SH-SY5Y (cell line): Measurements from ENCODE around the gene AGPAT3.

Experiments used
- GATA2 ChIP-seq: IDR thresholded peaks from 2 replicates; pipeline ENCODE4 v1.6.1; 2011; ENCODE audit warnings: mild to moderate bottlenecking, low read depth, low read length
- GATA3 ChIP-seq: IDR thresholded peaks from 2 replicates; pipeline ENCODE4 v1.6.1; 2011; ENCODE audit warnings: low read depth, mild to moderate bottlenecking, low read length, moderate library complexity

- TF ChIP-seq GATA3 (no peak), GATA2 (no peak)
These were observed 101.0 kb downstream of the AGPAT3 start for GRCh38 chr21:43965911-43966585.
